H9 (cell line): ENCODE measurements around the gene CPLANE1. TPM values are rescaled to one million over a fixed set of nuclear protein-coding genes. Genes with fewer than 3 reads are reported as not detected.
A peak's percentile ranks its signal among the peaks of the same experiment; 100 is the strongest.

Experiments
- DNase-seq: peaks from one replicate; pipeline ENCODE4 v3.0.0-alpha.2; 2017
- H2AFZ ChIP-seq: one replicate; pipeline ENCODE4 v1.6.1; 2013; ENCODE audit warnings: mild to moderate bottlenecking, low read length, control low read depth, moderate library complexity
- H2AK5ac ChIP-seq: 2 replicates; pipeline ENCODE4 v1.6.1; 2013; ENCODE audit warnings: low read length, control low read depth, mixed read lengths; ENCODE audit not compliant: insufficient read length
- H2BK120ac ChIP-seq: one replicate; pipeline ENCODE4 v1.6.1; 2013; ENCODE audit warnings: low read depth, mild to moderate bottlenecking, low read length, control low read depth, inconsistent platforms; ENCODE audit not compliant: poor library complexity, severe bottlenecking
- H2BK12ac ChIP-seq: 2 replicates; pipeline ENCODE4 v1.6.1; 2013; ENCODE audit warnings: low read length, control low read depth, mixed read lengths, low read depth; ENCODE audit not compliant: insufficient read length
- H2BK15ac ChIP-seq: 2 replicates; pipeline ENCODE4 v1.6.1; 2013; ENCODE audit warnings: low read depth, low read length, control low read depth
- H2BK20ac ChIP-seq: one replicate; pipeline ENCODE4 v1.6.1; 2013; ENCODE audit warnings: low read depth, mild to moderate bottlenecking, low read length, control low read depth, inconsistent platforms; ENCODE audit not compliant: poor library complexity, severe bottlenecking
- H2BK5ac ChIP-seq: 2 replicates; pipeline ENCODE4 v1.6.1; 2013; ENCODE audit warnings: low read length, control low read depth, mixed read lengths; ENCODE audit not compliant: insufficient read length
- H3K14ac ChIP-seq: 2 replicates; pipeline ENCODE4 v1.6.1; 2013; ENCODE audit warnings: low read length, control low read depth; ENCODE audit not compliant: insufficient read depth
- H3K18ac ChIP-seq: 2 replicates; pipeline ENCODE4 v1.6.1; 2013; ENCODE audit warnings: low read depth, mild to moderate bottlenecking, mixed read lengths, low read length, control low read depth; ENCODE audit not compliant: insufficient read length
- H3K23ac ChIP-seq: 2 replicates; pipeline ENCODE4 v1.6.1; 2013; ENCODE audit warnings: low read length, control low read depth, mixed read lengths, low read depth; ENCODE audit not compliant: insufficient read length
- H3K23me2 ChIP-seq: 2 replicates; pipeline ENCODE4 v1.6.1; 2013; ENCODE audit warnings: low read depth, mild to moderate bottlenecking, mixed read lengths, low read length, control low read depth; ENCODE audit not compliant: insufficient read length, poor library complexity, severe bottlenecking
- H3K27ac ChIP-seq: 2 replicates; pipeline ENCODE4 v1.5.1; 2013; ENCODE audit warnings: low read length, control low read depth, mixed read lengths, low read depth; ENCODE audit not compliant: insufficient read length
- H3K27me3 ChIP-seq: 2 replicates; pipeline ENCODE4 v1.6.1; 2013; ENCODE audit warnings: low read length, control low read depth, inconsistent platforms; ENCODE audit not compliant: insufficient read depth
- H3K4ac ChIP-seq: 2 replicates; pipeline ENCODE4 v1.6.1; 2013; ENCODE audit warnings: low read depth, mild to moderate bottlenecking, control low read depth, inconsistent platforms, low read length, moderate library complexity
- H3K4me1 ChIP-seq: 2 replicates; pipeline ENCODE4 v1.6.1; 2013; ENCODE audit warnings: low read length, control low read depth, inconsistent platforms; ENCODE audit not compliant: insufficient read depth
- H3K4me2 ChIP-seq: 2 replicates; pipeline ENCODE4 v1.6.1; 2013; ENCODE audit warnings: low read length, control low read depth, mixed read lengths; ENCODE audit not compliant: insufficient read length, insufficient read depth
- H3K56ac ChIP-seq: 2 replicates; pipeline ENCODE4 v1.6.1; 2013; ENCODE audit warnings: low read depth, mild to moderate bottlenecking, mixed read lengths, low read length, control low read depth; ENCODE audit not compliant: insufficient read length
- H3K79me1 ChIP-seq: 2 replicates; pipeline ENCODE4 v1.6.1; 2013; ENCODE audit warnings: low read depth, mild to moderate bottlenecking, moderate library complexity, low read length, control low read depth, inconsistent platforms; ENCODE audit not compliant: insufficient read depth, poor library complexity, severe bottlenecking
- H3K79me2 ChIP-seq: 2 replicates; pipeline ENCODE4 v1.6.1; 2013; ENCODE audit warnings: low read length, control low read depth, inconsistent platforms; ENCODE audit not compliant: insufficient read depth
- H3K9ac ChIP-seq: 2 replicates; pipeline ENCODE4 v1.6.1; 2013; ENCODE audit warnings: low read length, control low read depth, mixed read lengths; ENCODE audit not compliant: insufficient read length; ENCODE audit errors: extremely low read depth
- H3K9me3 ChIP-seq: one replicate; pipeline ENCODE4 v1.6.1; 2013; ENCODE audit warnings: low read depth, low read length, inconsistent platforms; ENCODE audit not compliant: control insufficient read depth
- H3T11ph ChIP-seq: one replicate; pipeline ENCODE4 v1.6.1; 2013; ENCODE audit warnings: mild to moderate bottlenecking, low read length, control low read depth, inconsistent platforms
- H4K20me1 ChIP-seq: one replicate; pipeline ENCODE4 v1.6.1; 2013; ENCODE audit not compliant: control insufficient read depth, insufficient read length, insufficient read depth
- H4K5ac ChIP-seq: 2 replicates; pipeline ENCODE4 v1.6.1; 2013; ENCODE audit warnings: low read depth, mild to moderate bottlenecking, mixed read lengths, low read length, control low read depth; ENCODE audit not compliant: insufficient read length
- H4K8ac ChIP-seq: replicated peaks from 2 replicates; pipeline ENCODE4 v1.6.1; 2013; ENCODE audit warnings: low read length, control low read depth, mixed read lengths, low read depth; ENCODE audit not compliant: insufficient read length
- H4K91ac ChIP-seq: 2 replicates; pipeline ENCODE4 v1.6.1; 2013; ENCODE audit warnings: low read depth, mild to moderate bottlenecking, moderate library complexity, mixed read lengths, low read length, control low read depth; ENCODE audit not compliant: insufficient read length
- H3K27ac Mint-ChIP-seq, 3 experiments: 2 replicates in 2 of 3; 3 replicates in 1 of 3; pipeline ENCODE4 v1.8.0; 2020 to 2021; ENCODE audit warnings: mixed read lengths in 3 of 3, mild to moderate bottlenecking in 1 of 3, moderate library complexity in 1 of 3
- H3K27me3 Mint-ChIP-seq: 2 replicates; pipeline ENCODE4 v1.8.0; 2021; ENCODE audit warnings: low read depth, mild to moderate bottlenecking, moderate library complexity, mixed read lengths
- H3K36me3 Mint-ChIP-seq, 3 experiments: 2 replicates in 2 of 3; 3 replicates in 1 of 3; pipeline ENCODE4 v1.8.0; 2020 to 2021; ENCODE audit warnings: low read depth in 3 of 3, mixed read lengths in 3 of 3; ENCODE audit not compliant: insufficient read depth in 1 of 3
- H3K4me1 Mint-ChIP-seq, 2 experiments: 2 replicates each; pipeline ENCODE4 v1.8.0; 2020; ENCODE audit warnings: mixed read lengths in 2 of 2
- H3K4me3 Mint-ChIP-seq, 2 experiments: 2 replicates in 1 of 2; 3 replicates in 1 of 2; pipeline ENCODE4 v1.8.0; 2020 to 2021; ENCODE audit warnings: mild to moderate bottlenecking in 2 of 2, mixed read lengths in 2 of 2, moderate library complexity in 1 of 2
- H3K9me3 Mint-ChIP-seq, 2 experiments: 2 replicates in 1 of 2; 3 replicates in 1 of 2; pipeline ENCODE4 v1.8.0; 2020; ENCODE audit warnings: mild to moderate bottlenecking in 2 of 2, mixed read lengths in 2 of 2, moderate library complexity in 1 of 2
- WGBS: extraction: QIAGEN DNeasy Blood & Tissue Kit; methylation state at CpG from one replicate; pipeline ENCODE4 v1.1.7; 2013; ENCODE audit warnings: missing lambda C conversion rate, low lambda C conversion rate, mixed read lengths; ENCODE audit not compliant: insufficient read length; ENCODE audit errors: extremely low coverage; 5-methylcytosine and 5-hydroxymethylcytosine counted together
- total RNA-seq: library from RNA; stranded (reverse); gene quantifications from 2 replicates; pipeline ENCODE4 v1.2.1, GENCODE V29; 2021
- TF ChIP-seq, protein P1 (sequence below): fragments of 200-600 bp; sonication (generic); conservative IDR thresholded peaks from 3 replicates; pipeline ENCODE4 v1.8.0; 2021; ENCODE audit warnings: antibody characterized with exemption, mild to moderate bottlenecking

Gene CPLANE1
- total RNA-seq, 1 experiment from 2014 or later = 11.6 TPM

DNA sequence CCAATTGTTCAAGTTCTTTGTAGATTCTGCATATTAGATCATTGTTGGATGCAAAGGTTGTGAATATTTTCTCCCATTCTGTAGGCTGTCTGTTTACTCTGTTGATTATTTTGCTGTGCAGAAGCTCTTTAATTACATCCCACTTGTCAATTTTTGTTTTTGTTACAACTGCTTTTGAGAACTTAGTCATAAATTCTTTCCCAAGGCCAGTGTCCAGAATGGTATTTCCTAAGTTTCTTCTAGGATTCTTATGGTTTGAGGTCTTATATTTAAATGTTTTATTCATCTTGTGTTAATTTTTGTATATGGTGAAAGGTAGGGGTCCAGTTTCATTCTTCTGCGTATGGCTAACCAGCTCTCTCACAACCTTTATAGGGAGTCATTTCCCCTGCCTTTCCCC is 116.5 kb downstream of the CPLANE1 start:
- Histone ChIP-seq H2BK12ac (no peak overlapping the region), H3K79me1 (no peaks in the 10 kb centered on the region), H2AK5ac (no peak overlapping the region), H4K8ac (no peak overlapping the region), H3K27me3 (no peaks in the 10 kb centered on the region), H3K23ac (no peak overlapping the region), H3K4me2 (no peak overlapping the region), H3K4me1 (no peaks in the 10 kb centered on the region), H3K79me2 (no peaks in the 10 kb centered on the region), H2BK120ac (no peak overlapping the region), H3K23me2 (no peaks in the 10 kb centered on the region), H4K20me1 (no peaks in the 10 kb centered on the region), H3K56ac (no peak overlapping the region), H3K18ac (no peak overlapping the region), H4K5ac (no peak overlapping the region), H4K91ac (no peak overlapping the region), H2AFZ (no peak overlapping the region), H2BK20ac (no peak overlapping the region), H3K9ac (no peak overlapping the region), H3K27ac (no peak overlapping the region), H3K4ac (no peak overlapping the region), H3K9me3 (no peaks in the 10 kb centered on the region), H3K14ac (no peak overlapping the region), H2BK15ac (no peak overlapping the region), H2BK5ac (no peak overlapping the region), H3T11ph (no peak overlapping the region)
- H3K4me3 Mint-ChIP-seq = no peak overlapping the region
- peak overlapping the region in 1 of 3 experiments; percentile 38; a peak in 1 of 7 replicates for H3K27ac Mint-ChIP-seq
- no CpG with 5 or more reads among the region's 1 CpG for WGBS
- DNase-seq = no peak
- no peaks in the 10 kb centered on the region for H3K4me1 Mint-ChIP-seq
- TF ChIP-seq, protein P1, sequence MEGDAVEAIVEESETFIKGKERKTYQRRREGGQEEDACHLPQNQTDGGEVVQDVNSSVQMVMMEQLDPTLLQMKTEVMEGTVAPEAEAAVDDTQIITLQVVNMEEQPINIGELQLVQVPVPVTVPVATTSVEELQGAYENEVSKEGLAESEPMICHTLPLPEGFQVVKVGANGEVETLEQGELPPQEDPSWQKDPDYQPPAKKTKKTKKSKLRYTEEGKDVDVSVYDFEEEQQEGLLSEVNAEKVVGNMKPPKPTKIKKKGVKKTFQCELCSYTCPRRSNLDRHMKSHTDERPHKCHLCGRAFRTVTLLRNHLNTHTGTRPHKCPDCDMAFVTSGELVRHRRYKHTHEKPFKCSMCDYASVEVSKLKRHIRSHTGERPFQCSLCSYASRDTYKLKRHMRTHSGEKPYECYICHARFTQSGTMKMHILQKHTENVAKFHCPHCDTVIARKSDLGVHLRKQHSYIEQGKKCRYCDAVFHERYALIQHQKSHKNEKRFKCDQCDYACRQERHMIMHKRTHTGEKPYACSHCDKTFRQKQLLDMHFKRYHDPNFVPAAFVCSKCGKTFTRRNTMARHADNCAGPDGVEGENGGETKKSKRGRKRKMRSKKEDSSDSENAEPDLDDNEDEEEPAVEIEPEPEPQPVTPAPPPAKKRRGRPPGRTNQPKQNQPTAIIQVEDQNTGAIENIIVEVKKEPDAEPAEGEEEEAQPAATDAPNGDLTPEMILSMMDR = no peak
- peaks cover 31 to 46% (median 37%) of the 10 kb centered on the region in 3 experiments for H3K36me3 Mint-ChIP-seq
- no peaks in the 10 kb centered on the region for H3K27me3 Mint-ChIP-seq
- H3K9me3 Mint-ChIP-seq = peaks cover 20 to 23% of the 10 kb centered on the region in 2 experiments
